H1 (cell line): ENCODE data around the gene ZNF791. TPM values are rescaled to one million over a fixed set of nuclear protein-coding genes. Genes with fewer than 3 reads are reported as not detected.

Experiments
- CTCF ChIA-PET: fragments of 300-600 bp; sonication (Branson Sonifier 250); formaldehyde crosslinking; loops from one replicate; lab custom pipeline; 2021; ENCODE audit not compliant: partially characterized antibody; lab: Charles Lee
- POLR2A ChIA-PET: fragments of 300-600 bp; sonication (Branson Sonifier 250); formaldehyde crosslinking; loops from one replicate; lab custom pipeline; 2021; ENCODE audit warnings: inconsistent platforms; ENCODE audit not compliant: partially characterized antibody; lab: Charles Lee
- DNase-seq, 2 experiments: peaks; one replicate each; pipeline versions ENCODE4 v3.0.0 to v3.0.0-alpha.2; 2010 to 2022; ENCODE audit warnings: low spot score in 2 of 2, low read depth in 1 of 2, mixed read lengths in 1 of 2
- FAIRE-seq: peaks from 2 replicates; lab custom pipeline; 2011; peaks lifted over from hg19 to GRCh38; lab: Jason Lieb, UNC
- H2AFZ ChIP-seq: 2 replicates; pipeline ENCODE4 v1.8.1; 2012; ENCODE audit warnings: low read length, inconsistent platforms
- H2AK5ac ChIP-seq: 2 replicates; pipeline ENCODE4 v1.6.1; 2013; ENCODE audit warnings: low read depth, low read length
- H2BK120ac ChIP-seq: replicated peaks from 2 replicates; pipeline ENCODE3; 2013; ENCODE audit warnings: low read depth, low read length, inconsistent platforms
- H2BK12ac ChIP-seq: 2 replicates; pipeline ENCODE4 v1.6.1; 2013; ENCODE audit warnings: low read depth, low read length
- H2BK15ac ChIP-seq: 2 replicates; pipeline ENCODE4 v1.6.1; 2013; ENCODE audit warnings: low read length
- H2BK20ac ChIP-seq: 2 replicates; pipeline ENCODE4 v1.6.1; 2013; ENCODE audit warnings: low read length
- H2BK5ac ChIP-seq: 2 replicates; pipeline ENCODE4 v1.6.1; 2013; ENCODE audit warnings: low read depth, low read length
- H3K14ac ChIP-seq: 2 replicates; pipeline ENCODE4 v1.6.1; 2013; ENCODE audit warnings: inconsistent platforms; ENCODE audit not compliant: insufficient read length
- H3K18ac ChIP-seq: 2 replicates; pipeline ENCODE4 v1.6.1; 2013; ENCODE audit warnings: low read length; ENCODE audit errors: extremely low read depth
- H3K23ac ChIP-seq: 2 replicates; pipeline ENCODE4 v1.6.1; 2013; ENCODE audit warnings: inconsistent platforms; ENCODE audit not compliant: insufficient read length
- H3K23me2 ChIP-seq: 2 replicates; pipeline ENCODE4 v1.6.1; 2013; ENCODE audit warnings: low read depth, low read length
- H3K27ac ChIP-seq: 2 replicates; pipeline ENCODE4 v1.6.1; 2011; ENCODE audit warnings: low read depth, low read length, inconsistent platforms
- H3K27me3 ChIP-seq, 4 experiments: replicated peaks in 1 of 4; 1 replicate in 1 of 4; 2 replicates in 3 of 4; pipeline versions ENCODE4 v1.6.1 to v1.8.1; 2011 to 2013; ENCODE audit warnings: low read length in 3 of 4, mild to moderate bottlenecking in 3 of 4, inconsistent platforms in 2 of 4, mixed read lengths in 2 of 4, moderate library complexity in 1 of 4; ENCODE audit not compliant: control insufficient read depth in 3 of 4, insufficient read depth in 3 of 4; ENCODE audit errors: extremely low read depth in 1 of 4
- H3K36me3 ChIP-seq, 4 experiments: 2 replicates each; pipeline versions ENCODE4 v1.6.1 to v1.8.1; 2011 to 2013; ENCODE audit warnings: mild to moderate bottlenecking in 4 of 4, low read length in 3 of 4, moderate library complexity in 2 of 4, control low read depth in 1 of 4, inconsistent platforms in 1 of 4; ENCODE audit not compliant: insufficient read depth in 4 of 4, control insufficient read depth in 2 of 4
- H3K4ac ChIP-seq: replicated peaks from 2 replicates; pipeline ENCODE3; 2013; ENCODE audit warnings: low read length, low read depth, mixed read lengths, inconsistent platforms; ENCODE audit not compliant: insufficient read length
- H3K4me1 ChIP-seq, 4 experiments: replicated peaks in 1 of 4; 1 replicate in 1 of 4; 2 replicates in 3 of 4; pipeline versions ENCODE4 v1.6.1 to v1.8.1; 2011 to 2013; ENCODE audit warnings: low read length in 3 of 4, inconsistent platforms in 2 of 4, mixed read lengths in 1 of 4; ENCODE audit not compliant: insufficient read depth in 4 of 4, control insufficient read depth in 3 of 4
- H3K4me2 ChIP-seq, 2 experiments: 2 replicates each; pipeline versions ENCODE4 v1.6.1 to v1.8.1; 2011 to 2013; ENCODE audit warnings: low read depth in 2 of 2, low read length in 2 of 2, control low read depth in 1 of 2, inconsistent platforms in 1 of 2, mild to moderate bottlenecking in 1 of 2; ENCODE audit not compliant: insufficient read depth in 1 of 2
- H3K4me3 ChIP-seq, 4 experiments: fragments of 200-600, 300-600 bp in 1 of 4; sonication (generic), shearing (Covaris generic), sonication (Bioruptor Twin) in 1 of 4; 2 replicates each; pipeline versions ENCODE4 v1.5.1 to v1.8.1; 2011 to 2016; ENCODE audit warnings: low read length in 4 of 4, low read depth in 3 of 4, control low read depth in 2 of 4, inconsistent platforms in 2 of 4, mild to moderate bottlenecking in 2 of 4, mixed read lengths in 1 of 4, moderate library complexity in 1 of 4; ENCODE audit not compliant: insufficient read depth in 2 of 4; ENCODE audit errors: extremely low read depth in 1 of 4
- H3K56ac ChIP-seq: replicated peaks from 2 replicates; pipeline ENCODE3; 2013; ENCODE audit warnings: low read depth, mild to moderate bottlenecking, mixed read lengths, low read length, inconsistent platforms; ENCODE audit not compliant: insufficient read length
- H3K79me1 ChIP-seq: 2 replicates; pipeline ENCODE4 v1.6.1; 2013; ENCODE audit warnings: low read depth, low read length, control low read depth
- H3K79me2 ChIP-seq, 2 experiments: 2 replicates each; pipeline versions ENCODE4 v1.6.1 to v1.8.1; 2012 to 2013; ENCODE audit warnings: low read length in 2 of 2, mild to moderate bottlenecking in 2 of 2, inconsistent platforms in 1 of 2; ENCODE audit not compliant: insufficient read depth in 2 of 2, control insufficient read depth in 1 of 2
- H3K9ac ChIP-seq, 4 experiments: replicated peaks in 1 of 4; 1 replicate in 1 of 4; 2 replicates in 3 of 4; pipeline versions ENCODE4 v1.6.1 to v1.8.1; 2011 to 2013; ENCODE audit warnings: low read depth in 3 of 4, low read length in 3 of 4, control low read depth in 2 of 4, mild to moderate bottlenecking in 2 of 4, moderate library complexity in 2 of 4, inconsistent platforms in 1 of 4; ENCODE audit errors: extremely low read depth in 1 of 4
- H3K9me3 ChIP-seq, 2 experiments: 2 replicates each; pipeline versions ENCODE4 v1.6.1 to v1.8.1; 2012 to 2013; ENCODE audit warnings: mild to moderate bottlenecking in 2 of 2, moderate library complexity in 2 of 2, control low read depth in 1 of 2, inconsistent platforms in 1 of 2, low read depth in 1 of 2, low read length in 1 of 2, mixed read lengths in 1 of 2; ENCODE audit not compliant: insufficient read depth in 2 of 2
- H4K20me1 ChIP-seq, 2 experiments: replicated peaks in 1 of 2; 2 replicates each; pipeline versions ENCODE3 to v1.8.1; 2011 to 2013; ENCODE audit warnings: inconsistent platforms in 2 of 2, low read length in 2 of 2, mild to moderate bottlenecking in 1 of 2; ENCODE audit not compliant: insufficient read depth in 2 of 2, control insufficient read depth in 1 of 2
- H4K5ac ChIP-seq: 2 replicates; pipeline ENCODE4 v1.6.1; 2013; ENCODE audit warnings: low read length, low read depth, mixed read lengths, inconsistent platforms; ENCODE audit not compliant: insufficient read length
- H4K8ac ChIP-seq: 2 replicates; pipeline ENCODE4 v1.8.0; 2013; ENCODE audit warnings: mild to moderate bottlenecking, moderate library complexity, low read length, inconsistent platforms; ENCODE audit not compliant: insufficient read depth; ENCODE audit errors: extremely low read depth
- H4K91ac ChIP-seq: replicated peaks from 2 replicates; pipeline ENCODE3; 2013; ENCODE audit warnings: low read length, mixed read lengths, inconsistent platforms; ENCODE audit not compliant: insufficient read length
- BACH1 ChIP-seq: IDR thresholded peaks from 2 replicates; pipeline ENCODE4 v1.6.1; 2012; ENCODE audit warnings: low read length, improper control_type of control experiment
- CREB1 ChIP-seq: IDR thresholded peaks from 2 replicates; pipeline ENCODE4 v1.6.1; 2012; ENCODE audit warnings: inconsistent platforms
- EGR1 ChIP-seq: IDR thresholded peaks from 2 replicates; pipeline ENCODE4 v1.6.1; 2011; ENCODE audit warnings: low read depth, low read length, borderline replicate concordance
- JUN ChIP-seq: IDR thresholded peaks from 2 replicates; pipeline ENCODE4 v1.6.1; 2011; ENCODE audit warnings: low read depth, mild to moderate bottlenecking, improper control_type of control experiment, low read length
- MAFK ChIP-seq: IDR thresholded peaks from 2 replicates; pipeline ENCODE4 v1.6.1; 2012; ENCODE audit warnings: low read depth, mild to moderate bottlenecking, improper control_type of control experiment, low read length
- PHF8 ChIP-seq: fragments of 200-600 bp; sonication (generic); conservative IDR thresholded peaks from 2 replicates; pipeline ENCODE4 v1.7.1; 2012; ENCODE audit warnings: low read depth, mild to moderate bottlenecking, inconsistent platforms, low read length, moderate library complexity
- POU5F1 ChIP-seq: IDR thresholded peaks from 2 replicates; pipeline ENCODE4 v1.6.1; 2011; ENCODE audit warnings: low read depth, mild to moderate bottlenecking, low read length, moderate library complexity
- RBBP5 ChIP-seq: IDR thresholded peaks from 2 replicates; pipeline ENCODE4 v1.7.1; 2012; ENCODE audit warnings: low read depth, mild to moderate bottlenecking, inconsistent platforms, low read length, moderate library complexity, borderline replicate concordance
- SIRT6 ChIP-seq: IDR thresholded peaks from one replicate; pipeline ENCODE4 v1.7.1; 2012; ENCODE audit warnings: low read length, inconsistent platforms
- SIX5 ChIP-seq: IDR thresholded peaks from 2 replicates; pipeline ENCODE4 v1.6.1; 2011; ENCODE audit warnings: mild to moderate bottlenecking, low read depth, low read length
- SP1 ChIP-seq: IDR thresholded peaks from 2 replicates; pipeline ENCODE4 v1.6.1; 2011; ENCODE audit warnings: low read depth, low read length
- SUZ12 ChIP-seq: fragments of 200-600 bp; sonication (generic); IDR thresholded peaks from 2 replicates; pipeline ENCODE4 v1.6.1; 2012; ENCODE audit warnings: mild to moderate bottlenecking, inconsistent platforms, low read length, moderate library complexity, mixed read lengths
- TAF7 ChIP-seq: optimal IDR thresholded peaks from 2 replicates; pipeline ENCODE3; 2011; ENCODE audit warnings: low read depth, mild to moderate bottlenecking, inconsistent platforms, low read length, moderate library complexity, borderline replicate concordance
- YY1 ChIP-seq: IDR thresholded peaks from 2 replicates; pipeline ENCODE4 v1.6.1; 2011; ENCODE audit warnings: low read depth, mild to moderate bottlenecking, low read length
- WGBS, 2 experiments: shearing (Covaris generic) in 1 of 2; methylation state at CpG; one replicate each; pipeline versions ENCODE4 v1.1.6 to v1.1.7; 2013 to 2015; ENCODE audit warnings: low lambda C conversion rate in 2 of 2, mixed read lengths in 2 of 2, inconsistent platforms in 1 of 2, low coverage in 1 of 2, missing lambda C conversion rate in 1 of 2; ENCODE audit not compliant: insufficient replicate concordance in 2 of 2, insufficient coverage in 1 of 2, insufficient read length in 1 of 2; ENCODE audit errors: extremely low coverage in 1 of 2, missing lambda C conversion rate in 1 of 2; 5-methylcytosine and 5-hydroxymethylcytosine counted together
- polyA plus RNA-seq, 7 experiments: library from polyadenylated mRNA; depleted of rRNA in 3 of 7; stranded (reverse) in 5 of 7; unstranded in 2 of 7; fragments of >200 nt in 5 of 7; fragments of 200-250 nt in 2 of 7; gene quantifications; 1 replicate in 5 of 7; 2 replicates in 1 of 7; 4 replicates in 1 of 7; pipeline versions ENCODE4 v1.2.1 to v1.2.3, GENCODE V29; 2011 to 2013; ENCODE audit warnings: missing spikeins in 2 of 7, mixed read lengths in 2 of 7
- total RNA-seq: library from RNA; stranded (reverse); fragmentation: NEBNext Ultra II Directional; extraction: Animal tissue kit (Norgen Biotek cat#: 25700); gene quantifications from 2 replicates; pipeline ENCODE4 v1.2.1, GENCODE V29; 2021
- TF ChIP-seq, protein P1 (sequence below): IDR thresholded peaks from 2 replicates; pipeline ENCODE4 v1.6.1; 2011; ENCODE audit warnings: low read depth, mild to moderate bottlenecking, low read length; ENCODE audit not compliant: insufficient read depth

ZNF791 gene
- total and polyA plus RNA-seq, 2 of the 8 experiments (the other 6 are each of a cell fraction or from before 2014, with no cell fraction given) = 4.1 to 18.6 TPM

DNA sequence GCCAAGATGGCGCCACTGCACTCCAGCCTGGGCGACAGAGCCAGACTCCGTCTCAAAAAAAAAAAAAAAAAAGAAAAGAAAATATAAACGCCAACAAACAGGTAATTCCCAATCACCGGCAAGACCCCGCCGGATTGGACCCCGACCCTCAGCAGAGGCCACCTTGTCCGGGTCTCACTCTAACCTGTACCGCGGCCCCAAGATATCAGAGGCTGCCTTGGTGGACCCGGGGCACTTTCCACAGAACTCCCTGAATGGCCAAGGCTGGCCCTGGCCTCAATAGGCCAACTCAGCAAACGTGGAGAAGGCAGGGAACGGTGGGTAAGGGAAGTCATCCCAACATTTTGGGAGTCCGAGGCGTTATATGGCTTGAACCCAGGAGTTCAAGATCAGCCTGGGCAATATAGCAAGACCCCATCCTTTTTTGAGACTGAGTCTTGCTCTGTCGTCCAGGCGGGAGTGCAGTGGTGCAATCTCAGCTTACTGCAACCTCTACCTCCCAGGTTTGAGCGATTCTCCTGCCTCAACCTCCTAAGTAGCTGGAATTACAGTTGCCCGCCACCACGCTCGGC, 28.0 kb downstream of the ZNF791 start:
- Histone ChIP-seq H3K79me2 (no peaks in the 10 kb centered on the region), H3K9me3 (no peaks in the 10 kb centered on the region), H2BK5ac (no peak overlapping the region), H3K27ac (no peak overlapping the region), H3K36me3 (no peaks in the 10 kb centered on the region), H3K9ac (no peak overlapping the region), H2BK120ac (no peak overlapping the region), H3K14ac (no peak overlapping the region), H2BK15ac (no peak overlapping the region), H2AFZ (no peak overlapping the region), H3K23ac (no peak overlapping the region), H4K91ac (no peak overlapping the region), H4K8ac (no peak overlapping the region), H4K20me1 (no peaks in the 10 kb centered on the region), H3K4ac (no peak overlapping the region), H2BK20ac (no peak overlapping the region), H3K79me1 (no peaks in the 10 kb centered on the region), H3K4me1 (no peaks in the 10 kb centered on the region; a peak in 2 of 7 replicates), H3K4me3 (no peak overlapping the region), H3K18ac (no peak overlapping the region), H3K23me2 (peaks cover 1% of the 10 kb centered on the region; the same call in 1 of the 2 replicates), H3K56ac (no peak overlapping the region), H2AK5ac (no peak overlapping the region), H4K5ac (no peak overlapping the region), H2BK12ac (no peak overlapping the region), H3K27me3 (no peaks in the 10 kb centered on the region), H3K4me2 (no peak overlapping the region)
- no peak for FAIRE-seq
- ChIA-PET CTCF (interaction anchor here (0.6 to 2.5 kb wide), 5 partner anchors 8 to 157 kb away, joined by 3 to 14 read pairs (median 6); partner anchors contain the start of genes ZNF490 and ZNF791), POLR2A (no interaction called here)
- WGBS, 2 experiments = 93% methylated on average over 19 of the region's 22 CpGs; no CpG with 5 or more reads in 1 of the 2 experiments
- no peak for DNase-seq
- TF ChIP-seq PHF8 (no peak), SIX5 (no peak), POU5F1 (no peak), SUZ12 (no peak), RBBP5 (no peak), CREB1 (no peak), YY1 (no peak), BACH1 (no peak), MAFK (no peak), SP1 (no peak), TAF7 (no peak), JUN (no peak), EGR1 (no peak), SIRT6 (no peak)
- TF ChIP-seq, protein P1, sequence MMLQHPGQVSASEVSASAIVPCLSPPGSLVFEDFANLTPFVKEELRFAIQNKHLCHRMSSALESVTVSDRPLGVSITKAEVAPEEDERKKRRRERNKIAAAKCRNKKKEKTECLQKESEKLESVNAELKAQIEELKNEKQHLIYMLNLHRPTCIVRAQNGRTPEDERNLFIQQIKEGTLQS = no peak
